ENCODE results near the gene GRAP2.
"Not testable (repeated sequence)": the region's sequence is repeated elsewhere in the genome, so short reads cannot be mapped to it uniquely, and the experiment has no call there.

GRAP2 gene

DNA sequence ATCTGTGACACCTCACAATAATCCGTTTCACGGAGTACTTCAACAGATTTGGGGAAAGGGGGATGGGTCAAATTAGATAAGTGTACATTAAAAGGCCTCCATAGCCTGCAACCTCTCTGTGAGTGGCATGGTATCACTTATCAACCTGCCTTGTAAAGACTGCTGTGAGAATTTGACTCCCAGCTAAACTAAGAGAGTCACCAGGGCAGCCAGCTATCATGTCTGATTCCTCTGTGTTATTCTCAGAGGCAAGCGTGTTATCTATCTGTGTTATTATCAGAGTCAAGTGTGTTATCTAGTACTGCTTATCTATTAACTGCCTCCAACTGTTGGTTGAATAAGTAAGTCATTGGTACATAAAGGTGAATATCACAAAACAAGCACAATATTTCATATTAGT is 89.8 kb downstream of the GRAP2 start:
- no peak overlapping the region for H2AFZ ChIP-seq (ENCODE audit: low read length)
- H3K9me3 ChIP-seq (ENCODE audit: insufficient read depth, low read depth, low read length): no peaks in the 10 kb centered on the region
- H3K27me3 ChIP-seq (ENCODE audit: insufficient read depth, low read length, poor library complexity, severe bottlenecking): no peaks in the 10 kb centered on the region
- no peaks in the 10 kb centered on the region for H3F3A ChIP-seq (ENCODE audit: low read depth)
- no peaks in the 10 kb centered on the region for H4K20me1 ChIP-seq (ENCODE audit: insufficient read depth, low read length, poor library complexity, severe bottlenecking)
- H3K4me2 ChIP-seq (ENCODE audit: low read depth, low read length, poor library complexity, severe bottlenecking): no peak overlapping the region
- H3K4me1 ChIP-seq (ENCODE audit: insufficient read depth, low read length, poor library complexity, severe bottlenecking): peaks cover 3% of the 10 kb centered on the region
- no peaks in the 10 kb centered on the region for H3K79me2 ChIP-seq (ENCODE audit: insufficient read depth, low read length)
- TF ChIP-seq CTCF (conservative IDR thresholded peaks at IDR 0.05; ENCODE audit: low read length): no peak
- no peak for TF ChIP-seq EZH2phosphoT487 (IDR thresholded peaks at IDR 0.05; ENCODE audit: borderline replicate concordance)
- H3K4me3 ChIP-seq (ENCODE audit: low read length, poor library complexity, severe bottlenecking): no peak overlapping the region
- H3K36me3 ChIP-seq (ENCODE audit: insufficient read depth, low read length): no peaks in the 10 kb centered on the region
- no peak overlapping the region for H3K9ac ChIP-seq (ENCODE audit: low read depth, low read length, poor library complexity, severe bottlenecking)
- H3K9me2 ChIP-seq (replicated peaks; ENCODE audit: low read depth, low read length): no peaks in the 10 kb centered on the region

GRCh38 chr22:39991159-39991860 is 90.4 kb downstream of the GRAP2 start:
- TF ChIP-seq EZH2phosphoT487 (IDR thresholded peaks at IDR 0.05; ENCODE audit: borderline replicate concordance): no peak
- H2AFZ ChIP-seq (ENCODE audit: low read length): no peak overlapping the region

GRCh38 chr22:39992088-39992826 is 91.4 kb downstream of the GRAP2 start:
- Histone ChIP-seq H3F3A (ENCODE audit: low read depth) (no peaks in the 10 kb centered on the region), H3K9ac (ENCODE audit: low read depth, low read length, poor library complexity, severe bottlenecking) (no peak overlapping the region), H3K9me2 (replicated peaks; ENCODE audit: low read depth, low read length) (no peaks in the 10 kb centered on the region), H3K4me3 (ENCODE audit: low read length, poor library complexity, severe bottlenecking) (no peak overlapping the region), H3K27me3 (ENCODE audit: insufficient read depth, low read length, poor library complexity, severe bottlenecking) (no peaks in the 10 kb centered on the region), H3K9me3 (ENCODE audit: insufficient read depth, low read depth, low read length) (no peaks in the 10 kb centered on the region), H2AFZ (ENCODE audit: low read length) (no peak overlapping the region), H3K4me1 (ENCODE audit: insufficient read depth, low read length, poor library complexity, severe bottlenecking) (no peaks in the 10 kb centered on the region), H3K79me2 (ENCODE audit: insufficient read depth, low read length) (no peaks in the 10 kb centered on the region), H3K4me2 (ENCODE audit: low read depth, low read length, poor library complexity, severe bottlenecking) (no peak overlapping the region), H4K20me1 (ENCODE audit: insufficient read depth, low read length, poor library complexity, severe bottlenecking) (no peaks in the 10 kb centered on the region), H3K36me3 (ENCODE audit: insufficient read depth, low read length) (no peaks in the 10 kb centered on the region)
- TF ChIP-seq EZH2phosphoT487 (IDR thresholded peaks at IDR 0.05; ENCODE audit: borderline replicate concordance) (no peak), CTCF (conservative IDR thresholded peaks at IDR 0.05; ENCODE audit: low read length) (no peak)

More at GRCh38 chr22:39991159-39991860, 90.4 kb downstream of the GRAP2 start:
- no peaks in the 10 kb centered on the region for H3K9me3 ChIP-seq (ENCODE audit: insufficient read depth, low read depth, low read length)
- no peaks in the 10 kb centered on the region for H3K79me2 ChIP-seq (ENCODE audit: insufficient read depth, low read length)
- H3K9me2 ChIP-seq (replicated peaks; ENCODE audit: low read depth, low read length): no peaks in the 10 kb centered on the region
- no peaks in the 10 kb centered on the region for H3K27me3 ChIP-seq (ENCODE audit: insufficient read depth, low read length, poor library complexity, severe bottlenecking)
- H3K4me1 ChIP-seq (ENCODE audit: insufficient read depth, low read length, poor library complexity, severe bottlenecking): no peaks in the 10 kb centered on the region
- no peaks in the 10 kb centered on the region for H3K36me3 ChIP-seq (ENCODE audit: insufficient read depth, low read length)
- no peak overlapping the region for H3K4me2 ChIP-seq (ENCODE audit: low read depth, low read length, poor library complexity, severe bottlenecking)
- no peak overlapping the region for H3K4me3 ChIP-seq (ENCODE audit: low read length, poor library complexity, severe bottlenecking)
- H3K9ac ChIP-seq (ENCODE audit: low read depth, low read length, poor library complexity, severe bottlenecking): no peak overlapping the region
- H4K20me1 ChIP-seq (ENCODE audit: insufficient read depth, low read length, poor library complexity, severe bottlenecking): no peaks in the 10 kb centered on the region
- H3F3A ChIP-seq (ENCODE audit: low read depth): no peaks in the 10 kb centered on the region

DNA sequence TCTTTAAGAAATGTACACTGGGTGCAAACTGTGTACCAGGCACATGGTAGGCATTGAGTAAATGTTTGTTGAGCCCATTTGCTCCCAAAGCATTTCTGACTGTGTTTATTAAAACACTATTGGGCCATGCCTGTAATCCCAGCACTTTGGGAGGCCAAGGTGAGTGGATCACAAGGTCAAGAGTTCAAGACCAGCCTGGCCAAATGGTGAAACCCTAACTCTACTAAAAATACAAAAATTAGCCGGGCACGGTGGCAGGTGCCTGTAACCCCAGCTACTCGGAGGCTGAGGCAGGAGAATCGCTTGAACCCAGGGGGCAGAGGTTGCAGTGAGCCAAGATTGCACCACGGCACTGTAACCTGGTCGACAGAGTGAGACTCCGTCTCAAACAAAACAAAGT is 92.0 kb downstream of the GRAP2 start:
- not testable (repeated sequence) for H4K20me1 ChIP-seq (ENCODE audit: insufficient read depth, low read length, poor library complexity, severe bottlenecking); H3K9ac ChIP-seq (ENCODE audit: low read depth, low read length, poor library complexity, severe bottlenecking); H3K9me3 ChIP-seq (ENCODE audit: insufficient read depth, low read depth, low read length); H3K9me2 ChIP-seq (replicated peaks; ENCODE audit: low read depth, low read length); H3K4me1 ChIP-seq (ENCODE audit: insufficient read depth, low read length, poor library complexity, severe bottlenecking); H3K36me3 ChIP-seq (ENCODE audit: insufficient read depth, low read length); H3K27me3 ChIP-seq (ENCODE audit: insufficient read depth, low read length, poor library complexity, severe bottlenecking); H3K4me3 ChIP-seq (ENCODE audit: low read length, poor library complexity, severe bottlenecking); H3K4me2 ChIP-seq (ENCODE audit: low read depth, low read length, poor library complexity, severe bottlenecking); H3F3A ChIP-seq (ENCODE audit: low read depth); H3K79me2 ChIP-seq (ENCODE audit: insufficient read depth, low read length); H2AFZ ChIP-seq (ENCODE audit: low read length)

All from Loucy (cell line).